G401.6 (cell line): ENCODE results near the gene TBC1D22A.

Experiments
- FAIRE-seq: peaks from 2 replicates; lab custom pipeline; 2012; peaks lifted over from hg19 to GRCh38; lab: Jason Lieb, UNC

TBC1D22A gene

GRCh38 chr22:47016631-47017030 is 254.2 kb downstream of the TBC1D22A start:
- no peak for FAIRE-seq

- no peak for FAIRE-seq
Measured at GRCh38 chr22:47017245-47017644, 254.8 kb downstream of the TBC1D22A start.

DNA sequence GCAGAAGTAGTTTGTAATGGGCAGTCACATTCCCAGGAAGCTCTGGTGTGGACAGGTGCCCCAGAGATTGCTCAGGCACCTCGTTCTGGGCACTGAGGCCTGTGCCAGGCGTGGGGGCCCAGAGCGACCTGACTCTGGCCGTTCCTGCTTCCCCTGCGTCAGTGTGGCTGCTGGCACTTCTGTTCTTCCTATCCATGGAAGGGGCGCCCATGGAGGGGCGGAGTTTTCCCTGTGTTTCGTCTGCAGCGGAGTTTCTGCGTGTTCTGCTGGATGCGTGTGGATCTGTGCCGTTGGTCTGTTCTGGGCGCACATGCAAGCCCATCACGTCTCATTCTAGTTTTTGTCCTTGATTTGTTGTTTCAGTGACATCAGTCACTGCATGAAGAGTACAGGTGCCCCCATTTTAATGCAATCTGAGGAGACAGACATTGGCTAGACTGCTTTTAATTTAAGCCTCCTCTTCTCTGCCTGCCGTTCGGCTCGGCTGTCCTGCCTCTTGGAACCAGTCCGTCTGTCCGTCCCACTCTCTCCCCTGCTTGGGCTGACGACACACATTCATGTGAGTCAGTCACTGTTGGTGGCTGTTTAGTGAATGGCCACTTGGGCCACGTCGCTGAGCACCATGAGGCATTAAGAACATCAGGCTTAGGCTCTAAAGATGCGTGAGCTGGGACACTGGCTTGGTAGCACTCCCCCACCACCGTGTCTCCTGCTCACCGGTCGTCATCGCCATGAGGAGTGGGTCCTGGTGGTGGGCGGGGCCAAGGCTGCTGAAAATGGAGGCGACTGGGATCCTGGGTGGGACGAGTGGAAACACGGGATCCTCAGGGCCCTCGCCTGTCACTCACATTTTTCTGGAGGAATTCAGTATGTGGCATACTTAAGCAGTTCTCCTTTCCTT is 255.8 kb downstream of the TBC1D22A start:
- no peak for FAIRE-seq

DNA sequence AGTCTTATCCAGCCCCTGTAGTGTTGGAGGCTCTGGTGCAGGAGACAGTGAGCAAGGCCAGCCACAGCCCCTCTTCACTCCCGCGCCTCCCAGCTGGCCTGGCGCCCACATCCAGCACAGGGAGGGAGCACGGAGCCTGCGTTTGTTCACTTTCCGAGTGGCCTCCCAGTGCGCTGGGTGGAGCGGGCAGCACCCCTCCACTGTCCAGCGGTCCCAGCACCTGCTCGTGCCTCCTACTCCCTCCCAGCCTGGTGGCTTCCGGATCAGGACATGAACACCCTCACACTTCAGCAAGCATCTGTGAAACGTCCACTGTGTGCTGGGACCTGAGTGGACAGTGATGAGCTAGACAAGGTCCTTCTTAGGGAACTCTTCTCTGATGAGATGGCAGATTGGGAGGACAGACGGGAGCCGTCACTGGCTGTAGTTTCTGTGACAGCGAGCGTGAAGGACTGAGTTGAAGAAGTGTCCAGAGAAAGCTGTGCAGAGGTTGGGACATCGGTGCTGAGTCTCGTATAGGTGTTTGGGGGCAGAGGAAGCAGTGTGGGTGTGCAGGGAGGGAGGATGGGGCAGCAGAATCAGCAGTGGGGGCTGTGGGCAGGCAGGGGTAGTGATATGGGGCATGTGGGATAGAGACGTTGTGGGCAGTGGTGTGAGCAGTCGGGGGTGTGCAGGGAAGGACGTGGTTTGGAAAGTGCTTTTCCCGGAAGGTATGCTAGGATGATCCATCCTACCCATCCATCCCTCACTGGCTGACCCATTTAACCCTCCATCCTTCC is 256.8 kb downstream of the TBC1D22A start:
- no peak for FAIRE-seq

DNA sequence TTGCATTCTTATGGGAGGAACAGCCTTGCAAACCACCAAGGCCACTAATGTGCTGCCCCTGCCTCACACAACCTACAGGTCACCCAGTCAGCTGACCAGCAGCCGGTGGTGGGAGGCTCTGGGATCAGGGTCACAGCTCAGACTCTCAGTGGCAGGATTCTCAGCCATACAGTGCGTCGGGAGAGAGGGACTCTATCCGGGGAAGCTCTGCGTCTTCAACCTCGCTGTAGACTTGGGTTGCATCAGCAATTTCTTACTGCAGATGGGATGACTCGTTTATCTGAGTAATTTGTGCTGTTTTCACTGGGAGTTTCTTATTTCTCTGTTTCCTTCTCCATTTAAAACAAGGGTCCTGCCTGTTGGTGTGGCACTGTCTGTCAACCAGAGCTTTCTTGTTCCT is 257.7 kb downstream of the TBC1D22A start:
- FAIRE-seq: no peak

GRCh38 chr22:47021371-47022074 is 259.1 kb downstream of the TBC1D22A start:
- no peak for FAIRE-seq

GRCh38 chr22:47022075-47022473 is 259.6 kb downstream of the TBC1D22A start:
- no peak for FAIRE-seq

DNA sequence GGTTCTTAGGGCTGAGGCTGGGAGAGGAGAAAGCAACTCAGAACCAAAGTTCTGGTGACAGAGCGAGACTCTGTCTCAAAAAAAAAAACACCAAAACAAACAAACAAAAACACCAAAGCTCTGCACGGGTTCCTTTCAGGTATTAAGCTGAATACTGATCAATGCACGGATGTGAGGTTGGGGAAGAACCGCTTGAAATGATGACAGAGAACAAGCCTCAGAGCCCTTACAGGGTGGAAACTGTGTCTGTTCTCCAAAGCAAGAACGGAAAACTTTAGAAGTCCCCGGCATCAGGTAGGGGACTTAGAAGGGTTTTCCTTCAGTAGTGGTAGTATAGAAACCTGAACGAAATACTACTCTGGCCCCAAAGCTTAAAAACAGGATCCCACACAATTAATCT is 260.0 kb downstream of the TBC1D22A start:
- FAIRE-seq: no peak

DNA sequence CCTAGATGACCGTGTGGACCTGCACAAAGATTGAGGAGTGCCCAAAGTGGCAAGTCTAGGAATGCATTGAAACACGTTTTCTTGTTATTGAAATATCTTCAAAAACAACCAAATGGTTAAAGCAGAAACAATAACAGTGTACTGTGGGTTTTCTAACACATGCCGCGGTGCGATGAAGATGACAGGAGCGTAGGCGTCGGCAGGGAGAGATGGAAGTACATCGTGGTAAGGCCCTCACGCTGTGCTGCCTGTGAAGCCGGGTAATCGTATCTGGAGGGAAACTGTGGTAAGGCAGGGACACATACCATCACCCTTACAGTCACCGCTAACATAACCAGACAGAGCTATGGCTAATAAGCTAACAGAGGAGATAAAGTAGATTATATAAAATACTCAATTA is 261.4 kb downstream of the TBC1D22A start:
- no peak for FAIRE-seq

- FAIRE-seq: no peak
Measured at GRCh38 chr22:47027766-47028165, 265.3 kb downstream of the TBC1D22A start.

GRCh38 chr22:47029244-47030074 is 267.0 kb downstream of the TBC1D22A start:
- no peak for FAIRE-seq

DNA sequence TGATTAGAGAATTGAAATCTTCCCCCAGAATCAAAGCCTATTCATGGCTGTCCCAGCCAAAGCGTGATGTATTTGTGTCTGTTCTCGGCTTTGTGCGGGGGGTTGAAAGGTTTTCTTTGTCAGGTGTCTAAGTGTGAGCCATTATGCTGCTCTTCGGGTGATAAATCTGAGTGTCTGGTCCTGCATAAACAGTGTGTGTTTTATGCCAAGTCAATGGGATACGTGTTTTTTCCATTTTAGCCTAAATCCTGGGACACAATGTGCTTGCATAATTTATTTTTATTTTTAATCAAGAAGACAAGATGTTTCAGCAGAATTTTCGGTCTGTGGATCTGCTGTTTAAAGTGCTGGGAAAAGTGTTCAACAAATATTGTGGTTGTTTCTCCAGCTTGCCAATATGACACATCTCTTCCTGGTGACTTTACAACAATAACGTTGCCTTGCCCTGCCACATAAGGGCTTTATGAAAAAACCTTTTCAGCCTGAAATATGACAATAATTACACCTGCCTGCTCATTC is 267.8 kb downstream of the TBC1D22A start:
- no peak for FAIRE-seq

- FAIRE-seq: no peak
Measured at GRCh38 chr22:47030881-47031627, 268.6 kb downstream of the TBC1D22A start.

- no peak for FAIRE-seq
Measured at GRCh38 chr22:47031628-47031915, 269.1 kb downstream of the TBC1D22A start.

- no peak for FAIRE-seq
Measured at GRCh38 chr22:47032091-47032943, 269.9 kb downstream of the TBC1D22A start.

DNA sequence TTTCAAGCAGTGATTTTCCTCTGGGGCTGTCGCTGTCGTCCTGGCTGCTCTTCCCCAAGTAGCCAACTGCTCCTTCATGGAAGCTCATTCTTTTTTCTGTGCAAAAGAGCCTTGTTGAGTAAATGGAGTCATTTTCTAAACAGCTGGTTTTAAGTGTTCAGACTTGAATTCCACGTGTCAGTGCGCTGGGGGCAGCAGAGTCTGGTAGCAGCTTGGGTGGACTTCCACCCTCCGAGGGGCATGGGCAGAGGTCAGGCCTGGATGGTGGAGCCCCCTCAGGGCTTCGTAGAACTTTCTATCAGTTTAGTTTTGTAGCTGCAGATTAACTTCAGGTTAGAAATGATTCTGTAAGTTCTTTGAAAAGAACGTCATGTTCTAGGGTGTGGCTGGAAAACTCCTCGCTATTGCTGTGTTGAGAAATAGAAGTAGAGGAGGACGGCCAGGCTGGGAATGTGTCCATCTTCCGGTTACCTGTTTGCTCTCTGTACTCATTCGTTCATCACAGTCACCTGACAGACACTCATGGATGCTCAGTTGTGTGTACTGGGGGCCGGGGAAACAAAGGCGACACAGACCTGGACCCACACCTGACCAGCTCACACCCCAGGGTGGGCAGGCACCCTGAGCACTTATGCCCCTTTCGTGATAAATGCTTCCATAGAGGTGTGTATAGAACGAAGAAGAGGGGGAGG is 270.7 kb downstream of the TBC1D22A start:
- FAIRE-seq: no peak

GRCh38 chr22:47033648-47034000 is 271.2 kb downstream of the TBC1D22A start:
- no peak for FAIRE-seq

DNA sequence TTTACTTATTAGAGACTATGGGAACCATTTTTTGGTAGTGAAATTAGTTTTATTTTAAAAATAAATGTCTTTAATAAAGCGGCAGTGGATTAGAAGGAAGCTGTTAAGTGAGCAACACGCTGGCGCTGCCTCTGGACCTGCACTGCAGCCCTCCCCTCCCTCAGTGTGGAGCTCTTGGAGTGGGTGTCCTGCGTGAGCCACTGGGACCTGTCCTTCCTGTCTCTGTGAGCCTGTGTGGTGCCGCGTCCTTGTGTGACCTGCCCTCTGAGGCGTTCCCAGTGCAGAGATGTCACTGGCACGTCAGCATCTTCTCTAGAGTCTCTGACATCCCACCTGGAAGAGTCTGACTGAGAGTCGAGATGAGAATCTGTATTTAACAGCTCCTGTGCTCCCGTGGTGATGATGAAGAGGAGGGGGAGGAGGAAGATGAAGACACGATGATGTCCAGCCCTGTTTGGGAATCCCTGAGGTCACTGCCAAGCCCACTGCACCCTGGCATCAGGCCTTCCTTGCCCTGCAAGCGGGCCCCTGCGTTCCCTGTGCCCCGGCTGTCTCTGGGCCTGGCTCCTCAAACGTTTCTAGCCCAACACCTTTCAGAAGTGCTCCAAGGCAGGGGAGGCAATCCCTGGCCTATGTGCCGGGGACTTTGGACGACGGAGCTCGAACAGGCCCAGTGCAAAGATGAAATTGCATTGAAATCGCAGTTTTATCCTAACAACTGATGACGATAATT is 271.8 kb downstream of the TBC1D22A start:
- FAIRE-seq: no peak

DNA sequence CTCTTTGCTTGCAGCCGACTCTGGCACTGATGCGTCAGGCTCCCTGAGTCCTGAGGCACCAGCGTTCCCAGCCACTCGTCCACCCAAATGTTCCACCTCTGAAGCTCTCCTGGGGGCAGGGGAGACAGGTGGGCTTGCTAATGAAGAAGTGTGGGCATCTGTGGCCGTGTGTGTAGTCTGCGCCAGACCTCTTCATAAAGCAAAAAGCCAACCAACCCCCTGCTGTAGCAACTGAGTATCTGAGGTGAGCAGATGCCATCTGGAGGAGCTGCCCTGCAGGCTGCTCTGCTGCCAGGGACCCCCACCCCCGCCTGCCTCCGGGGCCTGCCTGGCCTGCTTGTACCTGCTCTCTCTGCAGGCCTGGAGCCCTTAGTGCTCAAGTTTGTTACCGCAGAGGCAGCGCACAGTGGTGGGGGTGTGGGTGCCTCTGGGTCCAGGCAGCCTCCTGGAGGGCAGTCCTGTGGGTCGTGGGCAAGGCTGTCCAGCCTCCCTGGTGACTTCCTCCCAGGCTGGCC is 272.5 kb downstream of the TBC1D22A start:
- no peak for FAIRE-seq
